K562 (cell line): ENCODE data around the gene CLIP2. TPM values are rescaled to one million over a fixed set of nuclear protein-coding genes. Genes with fewer than 3 reads are reported as not detected.
A peak's percentile ranks its signal among the peaks of the same experiment; 100 is the strongest.

Experiments used
- MYBL2 ChIP-seq, 2 experiments: fragments of 450-650 bp in 1 of 2; sonication (generic) in 1 of 2; formaldehyde crosslinking in 1 of 2; IDR thresholded peaks; 2 replicates each; pipeline versions ENCODE4 v1.6.1 to v1.8.1; 2017 to 2022; ENCODE audit warnings: borderline replicate concordance in 1 of 2, inconsistent platforms in 1 of 2, low read depth in 1 of 2, mild to moderate bottlenecking in 1 of 2, missing genetic modification reagents in 1 of 2, moderate library complexity in 1 of 2
- SRF ChIP-seq, 2 experiments: fragments of 250-450, 450-650 bp in 1 of 2; sonication (Bioruptor Pico) in 1 of 2; sonication (generic) in 1 of 2; formaldehyde crosslinking; IDR thresholded peaks; 2 replicates each; pipeline versions ENCODE4 v1.5.0 to v1.5.1; 2020 to 2022; ENCODE audit warnings: mild to moderate bottlenecking in 1 of 2, missing genetic modification reagents in 1 of 2
- XRCC4 ChIP-seq: IDR thresholded peaks from one replicate; pipeline ENCODE4 v1.6.1; 2011; ENCODE audit not compliant: insufficient read depth, insufficient read length; ENCODE audit errors: extremely low read depth
- ZKSCAN1 ChIP-seq: fragments of 150-350 bp; IDR thresholded peaks from 2 replicates; pipeline ENCODE4 v1.6.1; 2016; ENCODE audit warnings: low read depth, low read length
- polyA plus RNA-seq, 8 experiments: library from polyadenylated mRNA; depleted of rRNA in 4 of 8; stranded (reverse) in 5 of 8; unstranded in 3 of 8; fragments of >200 nt; fragmentation: Nextera tagmentation in 2 of 8; fragmentation: Illumina TruSeq in 1 of 8; extraction: Ambion mirVana in 2 of 8; extraction: Trizol in 1 of 8; gene quantifications; 2 replicates each; pipeline versions ENCODE4 v1.2.1 to v1.2.3, GENCODE V29; 2011 to 2014; ENCODE audit warnings: inconsistent platforms in 1 of 8, missing spikeins in 1 of 8
- total RNA-seq, 7 experiments: library from RNA; depleted of rRNA in 6 of 7; stranded (reverse); fragments of >200 nt in 6 of 7; fragmentation: Illumina TruSeq in 2 of 7; extraction: Trizol in 2 of 7; gene quantifications; 2 replicates each; pipeline versions ENCODE4 v1.2.1 to v1.2.3, GENCODE V29; 2011 to 2021; ENCODE audit warnings: low replicate concordance in 1 of 7
- TF ChIP-seq, protein P1 (sequence below), 2 experiments: fragments of 150-350 bp in 1 of 2; IDR thresholded peaks; 2 replicates each; pipeline ENCODE4 v1.6.1; 2012 to 2016; ENCODE audit warnings: low read depth in 2 of 2, low read length in 2 of 2, mild to moderate bottlenecking in 1 of 2, moderate library complexity in 1 of 2
- TF ChIP-seq, protein P2 (sequence below): fragments of 450-650 bp; IDR thresholded peaks from 2 replicates; pipeline ENCODE4 v1.6.1; 2016; ENCODE audit warnings: mild to moderate bottlenecking, moderate library complexity
- TF ChIP-seq, protein P3 (sequence below): fragments of 150-350 bp; IDR thresholded peaks from 2 replicates; pipeline ENCODE4 v1.6.1; 2014; ENCODE audit warnings: low read depth, mild to moderate bottlenecking, low read length, borderline replicate concordance

CLIP2 gene
- total and polyA plus RNA-seq, 9 of the 15 experiments (the other 6 are each of a cell fraction or from before 2014, with no cell fraction given): 0.07 to 5.4 (median 2.1) TPM

DNA sequence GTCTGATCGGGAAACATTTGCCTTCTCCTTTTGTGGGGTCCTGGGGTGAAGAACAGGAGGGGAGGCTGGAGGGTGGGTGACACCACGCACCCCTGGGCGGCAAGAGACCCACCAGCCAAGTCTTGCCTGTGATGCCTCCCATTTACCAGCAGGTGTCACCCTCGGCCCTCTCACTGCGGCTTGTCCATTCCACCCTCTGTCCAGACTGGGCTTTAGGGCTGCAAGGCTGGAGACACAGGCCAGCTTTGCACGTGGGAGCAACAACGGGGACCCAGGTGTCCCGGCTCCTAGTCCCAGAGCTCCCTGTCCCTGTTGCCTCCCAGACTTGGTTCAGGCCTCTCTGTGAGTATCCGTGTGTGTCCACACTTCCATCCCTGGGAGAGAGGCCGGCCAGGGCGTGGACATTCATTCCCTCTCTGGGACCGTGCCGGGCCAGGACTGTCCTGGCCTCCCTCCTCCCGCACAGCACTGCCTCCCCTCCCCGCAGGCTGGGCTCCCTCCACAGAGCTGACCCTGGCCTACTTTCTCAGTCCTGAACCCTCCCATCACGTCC is 128.3 kb downstream of the CLIP2 start (continued):
- TF ChIP-seq, protein P1, sequence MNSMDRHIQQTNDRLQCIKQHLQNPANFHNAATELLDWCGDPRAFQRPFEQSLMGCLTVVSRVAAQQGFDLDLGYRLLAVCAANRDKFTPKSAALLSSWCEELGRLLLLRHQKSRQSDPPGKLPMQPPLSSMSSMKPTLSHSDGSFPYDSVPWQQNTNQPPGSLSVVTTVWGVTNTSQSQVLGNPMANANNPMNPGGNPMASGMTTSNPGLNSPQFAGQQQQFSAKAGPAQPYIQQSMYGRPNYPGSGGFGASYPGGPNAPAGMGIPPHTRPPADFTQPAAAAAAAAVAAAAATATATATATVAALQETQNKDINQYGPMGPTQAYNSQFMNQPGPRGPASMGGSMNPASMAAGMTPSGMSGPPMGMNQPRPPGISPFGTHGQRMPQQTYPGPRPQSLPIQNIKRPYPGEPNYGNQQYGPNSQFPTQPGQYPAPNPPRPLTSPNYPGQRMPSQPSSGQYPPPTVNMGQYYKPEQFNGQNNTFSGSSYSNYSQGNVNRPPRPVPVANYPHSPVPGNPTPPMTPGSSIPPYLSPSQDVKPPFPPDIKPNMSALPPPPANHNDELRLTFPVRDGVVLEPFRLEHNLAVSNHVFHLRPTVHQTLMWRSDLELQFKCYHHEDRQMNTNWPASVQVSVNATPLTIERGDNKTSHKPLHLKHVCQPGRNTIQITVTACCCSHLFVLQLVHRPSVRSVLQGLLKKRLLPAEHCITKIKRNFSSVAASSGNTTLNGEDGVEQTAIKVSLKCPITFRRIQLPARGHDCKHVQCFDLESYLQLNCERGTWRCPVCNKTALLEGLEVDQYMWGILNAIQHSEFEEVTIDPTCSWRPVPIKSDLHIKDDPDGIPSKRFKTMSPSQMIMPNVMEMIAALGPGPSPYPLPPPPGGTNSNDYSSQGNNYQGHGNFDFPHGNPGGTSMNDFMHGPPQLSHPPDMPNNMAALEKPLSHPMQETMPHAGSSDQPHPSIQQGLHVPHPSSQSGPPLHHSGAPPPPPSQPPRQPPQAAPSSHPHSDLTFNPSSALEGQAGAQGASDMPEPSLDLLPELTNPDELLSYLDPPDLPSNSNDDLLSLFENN (IDR thresholded peaks at IDR 0.05; ENCODE audit: low read depth in 2 of 2, low read length in 2 of 2): peak in 1 of 2 experiments; percentile 32; a peak in 1 of 4 replicates
- peak in 1 of 2 experiments; percentile 65; a peak in 1 of 4 replicates for TF ChIP-seq SRF (CRISPR knock-in tag; IDR thresholded peaks at IDR 0.05)
- TF ChIP-seq, protein P2, sequence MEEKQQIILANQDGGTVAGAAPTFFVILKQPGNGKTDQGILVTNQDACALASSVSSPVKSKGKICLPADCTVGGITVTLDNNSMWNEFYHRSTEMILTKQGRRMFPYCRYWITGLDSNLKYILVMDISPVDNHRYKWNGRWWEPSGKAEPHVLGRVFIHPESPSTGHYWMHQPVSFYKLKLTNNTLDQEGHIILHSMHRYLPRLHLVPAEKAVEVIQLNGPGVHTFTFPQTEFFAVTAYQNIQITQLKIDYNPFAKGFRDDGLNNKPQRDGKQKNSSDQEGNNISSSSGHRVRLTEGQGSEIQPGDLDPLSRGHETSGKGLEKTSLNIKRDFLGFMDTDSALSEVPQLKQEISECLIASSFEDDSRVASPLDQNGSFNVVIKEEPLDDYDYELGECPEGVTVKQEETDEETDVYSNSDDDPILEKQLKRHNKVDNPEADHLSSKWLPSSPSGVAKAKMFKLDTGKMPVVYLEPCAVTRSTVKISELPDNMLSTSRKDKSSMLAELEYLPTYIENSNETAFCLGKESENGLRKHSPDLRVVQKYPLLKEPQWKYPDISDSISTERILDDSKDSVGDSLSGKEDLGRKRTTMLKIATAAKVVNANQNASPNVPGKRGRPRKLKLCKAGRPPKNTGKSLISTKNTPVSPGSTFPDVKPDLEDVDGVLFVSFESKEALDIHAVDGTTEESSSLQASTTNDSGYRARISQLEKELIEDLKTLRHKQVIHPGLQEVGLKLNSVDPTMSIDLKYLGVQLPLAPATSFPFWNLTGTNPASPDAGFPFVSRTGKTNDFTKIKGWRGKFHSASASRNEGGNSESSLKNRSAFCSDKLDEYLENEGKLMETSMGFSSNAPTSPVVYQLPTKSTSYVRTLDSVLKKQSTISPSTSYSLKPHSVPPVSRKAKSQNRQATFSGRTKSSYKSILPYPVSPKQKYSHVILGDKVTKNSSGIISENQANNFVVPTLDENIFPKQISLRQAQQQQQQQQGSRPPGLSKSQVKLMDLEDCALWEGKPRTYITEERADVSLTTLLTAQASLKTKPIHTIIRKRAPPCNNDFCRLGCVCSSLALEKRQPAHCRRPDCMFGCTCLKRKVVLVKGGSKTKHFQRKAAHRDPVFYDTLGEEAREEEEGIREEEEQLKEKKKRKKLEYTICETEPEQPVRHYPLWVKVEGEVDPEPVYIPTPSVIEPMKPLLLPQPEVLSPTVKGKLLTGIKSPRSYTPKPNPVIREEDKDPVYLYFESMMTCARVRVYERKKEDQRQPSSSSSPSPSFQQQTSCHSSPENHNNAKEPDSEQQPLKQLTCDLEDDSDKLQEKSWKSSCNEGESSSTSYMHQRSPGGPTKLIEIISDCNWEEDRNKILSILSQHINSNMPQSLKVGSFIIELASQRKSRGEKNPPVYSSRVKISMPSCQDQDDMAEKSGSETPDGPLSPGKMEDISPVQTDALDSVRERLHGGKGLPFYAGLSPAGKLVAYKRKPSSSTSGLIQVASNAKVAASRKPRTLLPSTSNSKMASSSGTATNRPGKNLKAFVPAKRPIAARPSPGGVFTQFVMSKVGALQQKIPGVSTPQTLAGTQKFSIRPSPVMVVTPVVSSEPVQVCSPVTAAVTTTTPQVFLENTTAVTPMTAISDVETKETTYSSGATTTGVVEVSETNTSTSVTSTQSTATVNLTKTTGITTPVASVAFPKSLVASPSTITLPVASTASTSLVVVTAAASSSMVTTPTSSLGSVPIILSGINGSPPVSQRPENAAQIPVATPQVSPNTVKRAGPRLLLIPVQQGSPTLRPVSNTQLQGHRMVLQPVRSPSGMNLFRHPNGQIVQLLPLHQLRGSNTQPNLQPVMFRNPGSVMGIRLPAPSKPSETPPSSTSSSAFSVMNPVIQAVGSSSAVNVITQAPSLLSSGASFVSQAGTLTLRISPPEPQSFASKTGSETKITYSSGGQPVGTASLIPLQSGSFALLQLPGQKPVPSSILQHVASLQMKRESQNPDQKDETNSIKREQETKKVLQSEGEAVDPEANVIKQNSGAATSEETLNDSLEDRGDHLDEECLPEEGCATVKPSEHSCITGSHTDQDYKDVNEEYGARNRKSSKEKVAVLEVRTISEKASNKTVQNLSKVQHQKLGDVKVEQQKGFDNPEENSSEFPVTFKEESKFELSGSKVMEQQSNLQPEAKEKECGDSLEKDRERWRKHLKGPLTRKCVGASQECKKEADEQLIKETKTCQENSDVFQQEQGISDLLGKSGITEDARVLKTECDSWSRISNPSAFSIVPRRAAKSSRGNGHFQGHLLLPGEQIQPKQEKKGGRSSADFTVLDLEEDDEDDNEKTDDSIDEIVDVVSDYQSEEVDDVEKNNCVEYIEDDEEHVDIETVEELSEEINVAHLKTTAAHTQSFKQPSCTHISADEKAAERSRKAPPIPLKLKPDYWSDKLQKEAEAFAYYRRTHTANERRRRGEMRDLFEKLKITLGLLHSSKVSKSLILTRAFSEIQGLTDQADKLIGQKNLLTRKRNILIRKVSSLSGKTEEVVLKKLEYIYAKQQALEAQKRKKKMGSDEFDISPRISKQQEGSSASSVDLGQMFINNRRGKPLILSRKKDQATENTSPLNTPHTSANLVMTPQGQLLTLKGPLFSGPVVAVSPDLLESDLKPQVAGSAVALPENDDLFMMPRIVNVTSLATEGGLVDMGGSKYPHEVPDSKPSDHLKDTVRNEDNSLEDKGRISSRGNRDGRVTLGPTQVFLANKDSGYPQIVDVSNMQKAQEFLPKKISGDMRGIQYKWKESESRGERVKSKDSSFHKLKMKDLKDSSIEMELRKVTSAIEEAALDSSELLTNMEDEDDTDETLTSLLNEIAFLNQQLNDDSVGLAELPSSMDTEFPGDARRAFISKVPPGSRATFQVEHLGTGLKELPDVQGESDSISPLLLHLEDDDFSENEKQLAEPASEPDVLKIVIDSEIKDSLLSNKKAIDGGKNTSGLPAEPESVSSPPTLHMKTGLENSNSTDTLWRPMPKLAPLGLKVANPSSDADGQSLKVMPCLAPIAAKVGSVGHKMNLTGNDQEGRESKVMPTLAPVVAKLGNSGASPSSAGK: no peak
- TF ChIP-seq MYBL2 (IDR thresholded peaks at IDR 0.05; ENCODE audit: low read depth): no peak
- no peak for TF ChIP-seq MYBL2 (CRISPR knock-in tag; IDR thresholded peaks at IDR 0.05; ENCODE audit: borderline replicate concordance)
- TF ChIP-seq ZKSCAN1: no peak
- no peak for TF ChIP-seq XRCC4
- TF ChIP-seq, protein P3, sequence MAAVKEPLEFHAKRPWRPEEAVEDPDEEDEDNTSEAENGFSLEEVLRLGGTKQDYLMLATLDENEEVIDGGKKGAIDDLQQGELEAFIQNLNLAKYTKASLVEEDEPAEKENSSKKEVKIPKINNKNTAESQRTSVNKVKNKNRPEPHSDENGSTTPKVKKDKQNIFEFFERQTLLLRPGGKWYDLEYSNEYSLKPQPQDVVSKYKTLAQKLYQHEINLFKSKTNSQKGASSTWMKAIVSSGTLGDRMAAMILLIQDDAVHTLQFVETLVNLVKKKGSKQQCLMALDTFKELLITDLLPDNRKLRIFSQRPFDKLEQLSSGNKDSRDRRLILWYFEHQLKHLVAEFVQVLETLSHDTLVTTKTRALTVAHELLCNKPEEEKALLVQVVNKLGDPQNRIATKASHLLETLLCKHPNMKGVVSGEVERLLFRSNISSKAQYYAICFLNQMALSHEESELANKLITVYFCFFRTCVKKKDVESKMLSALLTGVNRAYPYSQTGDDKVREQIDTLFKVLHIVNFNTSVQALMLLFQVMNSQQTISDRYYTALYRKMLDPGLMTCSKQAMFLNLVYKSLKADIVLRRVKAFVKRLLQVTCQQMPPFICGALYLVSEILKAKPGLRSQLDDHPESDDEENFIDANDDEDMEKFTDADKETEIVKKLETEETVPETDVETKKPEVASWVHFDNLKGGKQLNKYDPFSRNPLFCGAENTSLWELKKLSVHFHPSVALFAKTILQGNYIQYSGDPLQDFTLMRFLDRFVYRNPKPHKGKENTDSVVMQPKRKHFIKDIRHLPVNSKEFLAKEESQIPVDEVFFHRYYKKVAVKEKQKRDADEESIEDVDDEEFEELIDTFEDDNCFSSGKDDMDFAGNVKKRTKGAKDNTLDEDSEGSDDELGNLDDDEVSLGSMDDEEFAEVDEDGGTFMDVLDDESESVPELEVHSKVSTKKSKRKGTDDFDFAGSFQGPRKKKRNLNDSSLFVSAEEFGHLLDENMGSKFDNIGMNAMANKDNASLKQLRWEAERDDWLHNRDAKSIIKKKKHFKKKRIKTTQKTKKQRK: no peak
